ENCODE data around the gene TUBB1.
"Not testable (repeated sequence)": the region's sequence is repeated elsewhere in the genome, so short reads cannot be mapped to it uniquely, and the experiment has no call there.

Gene TUBB1

DNA sequence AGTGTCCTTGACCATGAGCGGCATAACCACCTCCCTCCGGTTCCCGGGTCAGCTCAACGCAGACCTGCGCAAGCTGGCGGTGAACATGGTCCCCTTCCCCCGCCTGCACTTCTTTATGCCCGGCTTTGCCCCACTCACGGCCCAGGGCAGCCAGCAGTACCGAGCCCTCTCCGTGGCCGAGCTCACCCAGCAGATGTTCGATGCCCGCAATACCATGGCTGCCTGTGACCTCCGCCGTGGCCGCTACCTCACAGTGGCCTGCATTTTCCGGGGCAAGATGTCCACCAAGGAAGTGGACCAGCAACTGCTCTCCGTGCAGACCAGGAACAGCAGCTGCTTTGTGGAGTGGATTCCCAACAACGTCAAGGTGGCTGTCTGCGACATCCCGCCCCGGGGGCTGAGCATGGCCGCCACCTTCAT is 4.9 kb downstream of the TUBB1 start:
- no peak for DNase-seq

GRCh38 chr20:59025086-59025485 is 5.9 kb downstream of the TUBB1 start:
- DNase-seq = no peak

DNA sequence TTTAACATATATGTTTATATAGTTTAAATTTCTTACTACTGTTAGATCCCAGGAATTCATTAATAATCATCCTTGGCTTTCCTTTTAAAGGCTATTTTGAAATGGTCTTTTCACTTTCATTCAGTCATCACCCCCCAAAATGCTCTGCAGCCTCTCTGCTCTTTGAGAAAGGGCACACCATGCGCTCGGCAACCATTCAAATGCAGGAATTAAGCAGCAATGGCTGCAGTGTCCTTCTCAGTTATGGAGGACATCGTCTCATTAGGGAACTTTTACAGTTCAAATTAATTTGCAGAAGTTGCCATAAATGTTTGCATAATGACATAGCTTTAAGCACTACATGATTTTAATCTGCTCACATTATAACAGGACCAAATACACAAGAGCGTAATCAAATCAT is 6.3 kb downstream of the TUBB1 start:
- no peak for DNase-seq

DNA sequence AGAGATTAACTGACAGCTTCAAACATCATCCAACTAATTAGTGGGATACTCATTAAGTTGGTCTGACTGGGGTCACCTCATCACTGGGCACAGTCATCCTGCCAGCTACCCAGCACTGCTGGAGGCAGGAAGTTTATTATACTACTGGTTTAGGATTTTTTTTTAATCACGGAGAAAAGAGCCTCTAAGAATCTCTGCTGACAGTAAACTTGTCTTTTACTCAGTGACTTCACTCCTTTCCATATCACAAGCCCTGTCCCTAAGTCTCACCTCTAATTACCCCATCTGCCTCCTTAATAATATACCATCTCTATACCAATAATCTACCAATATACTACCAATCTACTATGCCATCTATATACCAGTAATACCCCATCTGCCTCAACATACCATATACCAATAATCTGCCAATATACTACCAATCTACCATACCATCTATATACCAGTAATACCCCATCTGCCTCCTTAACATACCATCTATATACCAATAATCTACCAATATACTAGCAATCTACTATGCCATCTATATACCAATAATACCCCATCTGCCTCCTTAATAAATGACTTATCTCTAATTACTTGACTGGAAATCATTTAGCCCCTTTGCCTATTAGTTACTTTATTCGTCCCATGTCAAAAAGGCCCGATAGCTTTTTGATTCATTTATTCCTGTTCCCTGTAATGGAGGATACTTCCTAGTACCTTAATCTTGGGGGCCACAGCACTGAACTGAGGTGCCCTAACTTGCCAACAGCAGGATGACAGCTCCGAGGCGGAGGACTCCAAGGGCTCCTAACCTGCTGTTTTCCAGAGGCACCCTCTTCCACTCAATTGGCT is 7.9 kb downstream of the TUBB1 start:
- DNase-seq = no peak

DNA sequence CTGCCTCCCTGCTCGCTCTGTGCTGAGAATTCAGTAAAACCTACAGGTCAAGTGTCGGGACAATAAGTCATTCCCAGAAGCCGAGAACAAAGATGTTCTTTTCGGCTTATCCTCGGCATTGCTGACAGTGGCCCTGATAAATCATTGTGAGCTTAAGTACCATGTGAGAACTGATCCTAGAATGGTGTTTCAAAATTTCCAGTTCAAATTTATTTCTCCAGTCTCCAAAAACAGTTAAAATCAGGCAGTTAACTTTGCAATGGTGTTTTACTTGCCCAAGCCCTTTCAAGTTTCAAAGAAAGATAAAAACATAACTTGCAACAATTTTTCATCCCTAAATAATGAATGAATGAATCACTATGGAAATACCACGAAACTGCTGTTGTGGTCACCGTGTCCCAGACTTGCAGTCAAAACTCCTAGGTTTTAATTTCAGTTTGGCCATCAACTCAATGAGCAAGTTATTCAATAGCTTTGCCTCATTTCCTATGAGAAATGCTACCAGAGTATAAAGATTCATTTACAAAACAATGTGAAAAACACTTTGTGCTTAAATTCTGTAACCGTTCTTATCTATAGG is 8.6 kb downstream of the TUBB1 start:
- DNase-seq = no peak

DNA sequence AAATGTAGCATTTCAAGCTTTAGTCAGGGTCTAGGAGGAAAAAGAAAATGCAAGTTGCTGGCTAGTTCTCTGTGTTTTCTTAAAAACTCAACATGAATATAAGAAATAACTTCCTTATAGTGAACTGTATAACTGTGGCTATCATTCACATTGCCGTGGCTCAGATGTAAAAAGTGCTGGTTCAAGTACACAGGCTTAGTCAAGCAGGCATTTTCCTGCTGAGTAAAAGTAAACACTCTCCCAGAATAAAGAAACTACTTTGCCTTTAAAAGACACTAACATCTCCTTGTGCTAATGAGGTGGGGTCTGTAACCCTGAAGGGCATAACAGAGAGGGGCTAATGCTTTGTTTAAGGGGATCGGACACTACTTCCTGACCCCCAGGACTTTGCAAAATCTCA is 9.6 kb downstream of the TUBB1 start:
- no peak for DNase-seq

- no peak for DNase-seq
These were observed 11.8 kb downstream of the TUBB1 start for GRCh38 chr20:59030911-59031563.

GRCh38 chr20:59031564-59032022 is 12.4 kb downstream of the TUBB1 start:
- no peak for DNase-seq

- DNase-seq = peak; percentile 84
These were observed 12.9 kb downstream of the TUBB1 start, which contains the start of gene ATP5F1E for GRCh38 chr20:59032023-59032712. Gene ATP5F1E, minus strand, starts transcription at chr20:59032335. Its CDS starts 84 bp downstream, at chr20:59032251.

DNA sequence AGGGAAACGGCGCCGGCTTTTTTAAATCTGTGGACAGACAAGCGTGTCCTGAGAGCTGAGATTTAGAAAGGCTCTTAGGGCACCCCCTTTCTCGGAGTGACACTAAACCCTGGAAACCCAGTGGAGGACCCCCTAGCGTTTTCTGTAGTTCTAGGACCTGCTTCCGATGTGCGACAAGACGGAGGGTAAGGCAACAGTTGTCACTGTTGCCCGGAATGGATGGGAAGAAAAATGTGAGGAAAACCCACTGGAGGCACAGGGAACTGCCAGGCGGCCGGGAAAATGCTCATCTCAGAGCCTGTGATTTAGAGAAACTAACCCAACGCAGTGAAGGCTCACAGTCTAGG is 13.5 kb downstream of the TUBB1 start:
- DNase-seq = peak; percentile 4

DNA sequence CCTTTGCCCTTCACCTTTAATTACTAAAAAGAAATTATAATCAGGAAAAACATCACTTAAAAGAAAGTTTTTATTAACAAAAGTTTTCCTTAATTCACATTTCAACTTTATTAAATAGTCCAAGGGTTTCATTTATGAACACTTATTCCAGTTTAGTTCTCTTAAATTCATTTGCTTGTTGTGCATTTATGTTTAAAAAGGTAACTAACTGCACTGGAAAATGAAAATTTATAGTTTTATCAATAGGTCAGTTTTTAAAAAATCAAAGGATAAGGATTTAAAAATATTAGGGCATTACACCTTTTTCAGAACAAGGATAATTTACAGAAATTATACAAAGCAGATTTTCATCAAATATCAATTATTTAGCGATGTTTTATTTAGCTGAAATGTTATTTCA is 13.9 kb downstream of the TUBB1 start:
- no peak for DNase-seq

DNA sequence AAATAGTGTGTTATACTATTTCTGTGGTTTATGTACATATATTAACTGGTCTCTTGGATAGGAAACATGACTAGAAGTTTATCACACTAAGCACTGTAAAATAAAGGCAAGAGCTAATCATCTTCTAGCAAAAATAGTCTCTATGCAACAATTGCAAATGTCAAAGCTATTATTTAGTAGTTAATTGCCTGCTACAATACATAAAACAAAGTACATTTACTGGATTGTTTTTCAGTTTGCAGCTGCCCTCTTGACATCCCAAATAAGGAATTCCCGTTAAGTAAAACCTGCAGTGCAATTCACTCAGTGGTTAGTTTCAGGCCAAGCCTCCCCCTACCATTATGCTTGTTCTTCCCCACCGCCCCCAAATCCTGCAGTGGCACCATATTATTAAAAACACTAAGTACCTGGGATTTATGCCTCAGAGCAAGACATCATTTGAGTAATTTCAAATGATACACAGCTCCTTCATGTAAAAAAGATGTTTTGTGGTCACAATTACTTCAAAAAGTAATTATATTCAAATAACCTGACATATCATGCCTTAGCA is 14.5 kb downstream of the TUBB1 start:
- no peak for DNase-seq

GRCh38 chr20:59035381-59035780 is 16.2 kb downstream of the TUBB1 start:
- no peak for DNase-seq

- DNase-seq = no peak
These were observed 18.2 kb downstream of the TUBB1 start for GRCh38 chr20:59037386-59037785.

GRCh38 chr20:59039233-59039632 is 20.0 kb downstream of the TUBB1 start:
- DNase-seq = no peak

DNA sequence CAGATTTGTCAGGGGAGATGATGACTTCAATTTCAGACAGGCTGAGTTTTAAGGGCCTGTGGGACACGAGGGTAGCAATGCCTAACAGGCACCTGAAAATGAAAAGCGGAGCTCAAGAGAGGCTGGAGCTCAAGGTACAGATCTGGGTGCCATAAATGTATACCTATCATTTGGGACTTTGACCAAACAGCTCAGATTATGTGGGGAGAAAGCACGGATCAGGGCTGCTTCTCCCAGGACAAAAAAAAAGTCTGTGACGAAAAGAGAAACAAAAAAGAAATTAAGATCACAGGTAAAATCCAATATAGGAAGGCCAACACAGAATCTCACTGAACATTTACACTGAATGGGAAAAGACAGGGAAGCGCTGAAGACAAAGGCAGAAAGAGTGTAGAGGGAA is 21.4 kb downstream of the TUBB1 start:
- no peak for DNase-seq

- DNase-seq = not testable (repeated sequence)
These were observed 22.3 kb downstream of the TUBB1 start for GRCh38 chr20:59041487-59041886.

DNA sequence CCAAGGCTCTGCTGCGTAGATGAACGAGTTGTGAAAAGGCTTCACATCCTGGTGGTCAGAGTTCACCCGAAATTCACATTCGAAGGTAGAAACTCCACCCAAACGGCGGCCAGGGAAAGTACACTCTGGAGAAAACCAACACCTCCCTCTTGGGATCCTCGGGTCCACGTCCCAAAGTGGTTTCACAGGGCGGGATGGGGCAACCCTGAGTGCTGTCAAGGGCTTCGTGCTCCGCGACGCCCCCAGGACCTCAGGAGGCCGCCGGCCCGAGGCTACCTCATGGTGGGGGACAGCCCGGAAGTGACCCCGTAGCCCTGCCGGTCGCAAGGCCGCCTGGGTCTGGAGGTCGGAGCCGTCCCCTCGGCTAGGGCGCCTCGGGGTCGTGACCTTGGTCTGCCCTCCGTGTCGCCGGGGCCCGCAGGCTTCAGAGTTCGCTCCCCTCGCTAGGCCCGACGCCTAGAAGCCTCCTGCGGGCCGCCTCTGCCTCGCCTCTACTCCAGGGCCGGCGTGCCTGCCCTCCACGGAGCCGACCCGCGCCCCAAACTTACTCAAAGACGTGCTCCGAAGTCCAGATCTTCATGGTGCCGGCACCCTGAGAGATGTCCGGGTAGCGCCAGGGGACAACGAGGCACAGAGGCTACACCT is 23.0 kb downstream of the TUBB1 start, which contains the start of gene PRELID3B:
Gene PRELID3B, minus strand, starts transcription at position 636 of the 645 bp plus-strand sequence. Its CDS starts 56 bp downstream, at position 580.
- DNase-seq = no peak

GRCh38 chr20:59042796-59043631 is 23.8 kb downstream of the TUBB1 start:
- peak; percentile 22 for DNase-seq

- DNase-seq = no peak
These were observed 24.5 kb downstream of the TUBB1 start for GRCh38 chr20:59043698-59044097.

DNA sequence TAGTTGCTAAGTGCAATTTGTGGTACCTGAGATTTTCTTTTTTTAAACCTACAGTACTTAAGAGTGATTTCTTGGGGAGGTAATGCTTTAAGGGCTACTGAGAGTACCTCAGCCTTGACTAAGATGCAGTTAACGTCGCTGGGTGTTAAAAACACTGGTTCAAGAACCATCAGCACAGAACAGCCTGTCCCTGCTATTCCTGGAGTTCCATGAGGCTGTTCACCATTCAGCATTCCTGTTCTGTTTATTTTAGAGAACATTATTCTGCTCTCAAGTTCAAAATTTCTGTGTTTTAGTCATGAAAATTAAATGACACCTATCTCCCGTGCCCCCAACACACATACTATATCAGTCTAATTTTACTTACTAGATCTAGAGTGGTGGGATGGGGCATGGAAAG is 25.1 kb downstream of the TUBB1 start:
- no peak for DNase-seq
